Measurements from ENCODE around the gene TRIM22. TPM values are rescaled to one million over a fixed set of nuclear protein-coding genes. Genes with fewer than 3 reads are reported as not detected.

TRIM22 gene
- total RNA-seq, 1 experiment from 2014 or later: 24.1 TPM

DNA sequence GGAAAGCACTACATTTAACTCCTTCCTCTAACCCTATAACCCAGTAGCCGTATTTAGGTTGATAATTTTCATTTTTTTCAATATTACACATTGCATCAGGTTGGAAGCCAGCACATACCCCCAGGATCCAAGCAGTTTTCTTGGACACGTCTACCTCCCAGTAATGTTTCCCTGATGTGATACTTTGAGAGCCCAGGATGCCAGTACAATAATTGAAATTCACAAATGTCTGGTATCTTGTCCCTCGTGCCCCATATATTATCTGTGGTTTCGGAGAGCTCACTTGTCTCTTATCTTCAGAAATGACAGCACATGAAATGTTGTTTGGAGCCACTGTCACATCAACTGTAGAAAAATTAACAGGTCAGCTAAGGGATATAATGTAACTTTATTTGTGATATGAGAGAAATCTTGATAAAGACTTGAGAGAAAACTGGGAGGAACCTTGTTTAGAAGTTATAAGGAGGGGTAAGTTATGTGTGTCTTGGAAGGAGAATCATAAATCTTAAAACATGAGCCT, 24.5 kb upstream of the TRIM22 start:
- Mint-ChIP-seq H3K4me3 (ENCODE audit: unreplicated experiment) (no peak overlapping the region), H3K27ac (ENCODE audit: low read depth, unreplicated experiment) (no peak overlapping the region), H3K9me3 (ENCODE audit: unreplicated experiment) (no peaks in the 10 kb centered on the region), H3K4me1 (ENCODE audit: insufficient read depth, unreplicated experiment) (no peaks in the 10 kb centered on the region), H3K27me3 (ENCODE audit: insufficient read depth, unreplicated experiment) (no peaks in the 10 kb centered on the region), H3K36me3 (ENCODE audit: insufficient read depth, unreplicated experiment) (peaks cover 65% of the 10 kb centered on the region)
- intact Hi-C loops (cut with micrococcal nuclease): no loop called here
- no peak for DNase-seq (ENCODE audit: unreplicated experiment)
- CTCF ChIA-PET: interaction anchor here (0.7 kb wide), 2 partner anchors 10 to 59 kb away, joined by 3 read pairs; no protein-coding TSS in a partner anchor
- BruUV-seq (replicated peaks): no TSS peak
- no peak for TF ChIP-seq CTCF (IDR thresholded peaks at IDR 0.05; ENCODE audit: unreplicated experiment)
- POLR2A ChIA-PET: no interaction called here

GRCh38 chr11:5665746-5666401, 23.7 kb upstream of the TRIM22 start:
- Mint-ChIP-seq H3K36me3 (ENCODE audit: insufficient read depth, unreplicated experiment) (peaks cover 72% of the 10 kb centered on the region), H3K27ac (ENCODE audit: low read depth, unreplicated experiment) (no peak overlapping the region), H3K4me3 (ENCODE audit: unreplicated experiment) (no peak overlapping the region), H3K27me3 (ENCODE audit: insufficient read depth, unreplicated experiment) (no peaks in the 10 kb centered on the region), H3K9me3 (ENCODE audit: unreplicated experiment) (no peaks in the 10 kb centered on the region), H3K4me1 (ENCODE audit: insufficient read depth, unreplicated experiment) (no peaks in the 10 kb centered on the region)
- CTCF ChIA-PET: interaction anchor here (0.7 kb wide), 1 partner anchor 58 kb away, joined by 3 read pairs; no protein-coding TSS in a partner anchor
- POLR2A ChIA-PET: no interaction called here
- no TSS peak for BruUV-seq (replicated peaks)
- no peak for TF ChIP-seq CTCF (IDR thresholded peaks at IDR 0.05; ENCODE audit: unreplicated experiment)
- DNase-seq (ENCODE audit: unreplicated experiment): no peak
- intact Hi-C loops (cut with micrococcal nuclease): no loop called here

DNA sequence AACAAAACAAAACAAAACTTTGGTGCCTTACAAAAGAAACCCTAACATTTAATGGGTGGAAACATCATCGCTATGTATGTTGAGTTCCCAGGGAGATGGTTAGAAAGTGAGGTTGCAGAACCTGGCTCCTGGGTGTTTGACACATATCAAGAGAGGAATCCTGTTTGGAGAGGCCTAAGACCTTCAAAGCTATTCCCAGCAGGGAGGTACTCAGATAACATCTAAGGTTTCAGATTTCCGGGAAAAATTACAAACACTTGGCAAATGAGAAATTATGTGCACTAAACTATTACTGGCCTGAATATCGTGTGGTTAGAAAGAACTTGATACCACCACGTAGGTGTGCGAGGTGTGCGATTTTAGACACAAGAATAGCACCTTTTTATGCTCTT, 23.2 kb upstream of the TRIM22 start:
- POLR2A ChIA-PET: no interaction called here
- Mint-ChIP-seq H3K27me3 (ENCODE audit: insufficient read depth, unreplicated experiment) (no peaks in the 10 kb centered on the region), H3K9me3 (ENCODE audit: unreplicated experiment) (no peaks in the 10 kb centered on the region), H3K4me3 (ENCODE audit: unreplicated experiment) (no peak overlapping the region), H3K27ac (ENCODE audit: low read depth, unreplicated experiment) (no peak overlapping the region), H3K36me3 (ENCODE audit: insufficient read depth, unreplicated experiment) (peaks cover 73% of the 10 kb centered on the region), H3K4me1 (ENCODE audit: insufficient read depth, unreplicated experiment) (no peaks in the 10 kb centered on the region)
- CTCF ChIA-PET: no interaction called here
- intact Hi-C loops (cut with micrococcal nuclease): no loop called here
- DNase-seq (ENCODE audit: unreplicated experiment): no peak
- no peak for TF ChIP-seq CTCF (IDR thresholded peaks at IDR 0.05; ENCODE audit: unreplicated experiment)
- BruUV-seq (replicated peaks): no TSS peak

GRCh38 chr11:5671831-5672230, 17.8 kb upstream of the TRIM22 start:
- H3K36me3 Mint-ChIP-seq (ENCODE audit: insufficient read depth, unreplicated experiment): peaks cover 61% of the 10 kb centered on the region
- no peak overlapping the region for H3K4me3 Mint-ChIP-seq (ENCODE audit: unreplicated experiment)
- peak overlapping the region; percentile 61 for H3K27ac Mint-ChIP-seq (ENCODE audit: low read depth, unreplicated experiment)
- H3K4me1 Mint-ChIP-seq (ENCODE audit: insufficient read depth, unreplicated experiment): no peaks in the 10 kb centered on the region
- no peaks in the 10 kb centered on the region for H3K9me3 Mint-ChIP-seq (ENCODE audit: unreplicated experiment)
- BruUV-seq (replicated peaks): no TSS peak
- ChIA-PET POLR2A (no interaction called here), CTCF (interaction anchor here (1.5 kb wide), 1 partner anchor 12 kb away, joined by 3 read pairs; no protein-coding TSS in a partner anchor)
- no peak for TF ChIP-seq CTCF (IDR thresholded peaks at IDR 0.05; ENCODE audit: unreplicated experiment)
- intact Hi-C loops (cut with micrococcal nuclease): no loop called here
- no peak for DNase-seq (ENCODE audit: unreplicated experiment)
- H3K27me3 Mint-ChIP-seq (ENCODE audit: insufficient read depth, unreplicated experiment): no peaks in the 10 kb centered on the region

Data from MCF 10A (cell line).